ENCODE results near the gene RFX7.

DNA sequence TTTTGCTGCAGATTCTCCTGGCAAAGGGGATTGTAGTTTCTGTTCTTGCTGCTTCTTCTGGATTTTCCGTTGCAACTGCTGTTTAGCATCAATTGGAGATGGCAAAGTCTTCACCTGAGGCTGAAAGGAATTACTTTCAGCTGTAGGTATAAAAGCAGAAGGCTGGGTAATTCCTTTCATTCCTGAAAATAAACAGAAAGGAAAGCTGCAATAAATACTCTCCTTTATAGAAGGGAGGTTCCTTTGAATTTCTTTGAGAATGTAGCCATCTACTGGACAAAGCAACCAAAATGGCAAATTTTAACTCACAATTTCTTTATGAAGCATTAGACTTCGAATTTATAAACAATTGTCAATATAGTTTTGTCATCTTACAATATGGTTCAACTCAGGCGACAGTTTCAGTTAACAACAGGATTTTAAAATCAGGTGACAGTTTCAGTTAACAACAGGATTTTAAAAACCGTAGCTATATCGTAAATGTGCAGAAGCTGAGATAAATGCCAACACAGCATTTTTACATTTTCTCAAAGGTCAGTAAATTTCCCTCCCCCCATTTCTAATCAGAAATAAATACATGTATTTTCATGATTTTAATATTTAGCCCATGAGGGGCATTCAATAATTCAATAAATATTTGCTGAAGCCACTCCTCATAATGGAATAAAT, 145.3 kb downstream of the RFX7 start:
- TF ChIP-seq, protein P1, sequence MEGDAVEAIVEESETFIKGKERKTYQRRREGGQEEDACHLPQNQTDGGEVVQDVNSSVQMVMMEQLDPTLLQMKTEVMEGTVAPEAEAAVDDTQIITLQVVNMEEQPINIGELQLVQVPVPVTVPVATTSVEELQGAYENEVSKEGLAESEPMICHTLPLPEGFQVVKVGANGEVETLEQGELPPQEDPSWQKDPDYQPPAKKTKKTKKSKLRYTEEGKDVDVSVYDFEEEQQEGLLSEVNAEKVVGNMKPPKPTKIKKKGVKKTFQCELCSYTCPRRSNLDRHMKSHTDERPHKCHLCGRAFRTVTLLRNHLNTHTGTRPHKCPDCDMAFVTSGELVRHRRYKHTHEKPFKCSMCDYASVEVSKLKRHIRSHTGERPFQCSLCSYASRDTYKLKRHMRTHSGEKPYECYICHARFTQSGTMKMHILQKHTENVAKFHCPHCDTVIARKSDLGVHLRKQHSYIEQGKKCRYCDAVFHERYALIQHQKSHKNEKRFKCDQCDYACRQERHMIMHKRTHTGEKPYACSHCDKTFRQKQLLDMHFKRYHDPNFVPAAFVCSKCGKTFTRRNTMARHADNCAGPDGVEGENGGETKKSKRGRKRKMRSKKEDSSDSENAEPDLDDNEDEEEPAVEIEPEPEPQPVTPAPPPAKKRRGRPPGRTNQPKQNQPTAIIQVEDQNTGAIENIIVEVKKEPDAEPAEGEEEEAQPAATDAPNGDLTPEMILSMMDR (IDR thresholded peaks at IDR 0.05; ENCODE audit: insufficient read depth, low read length, poor library complexity, severe bottlenecking) = no peak
- TF ChIP-seq EZH2phosphoT487 (conservative IDR thresholded peaks at IDR 0.05; ENCODE audit: low read length) = no peak

All from SU-DHL-6 (cell line).